Stimulated activated CD4-positive, alpha-beta T cell treated with anti-CD3 and anti-CD28 coated beads, TNF-alpha, amount 100 ng/mL, for 4 hours (primary cell): ENCODE measurements around the gene TPST1.
"Not testable (repeated sequence)": the region's sequence is repeated elsewhere in the genome, so short reads cannot be mapped to it uniquely, and the experiment has no call there.

Experiments used
- DNase-seq, 3 experiments: peaks; one replicate each; pipeline ENCODE4 v3.0.0-alpha.2; 2020; ENCODE audit warnings: low read depth in 3 of 3

TPST1 gene

DNA sequence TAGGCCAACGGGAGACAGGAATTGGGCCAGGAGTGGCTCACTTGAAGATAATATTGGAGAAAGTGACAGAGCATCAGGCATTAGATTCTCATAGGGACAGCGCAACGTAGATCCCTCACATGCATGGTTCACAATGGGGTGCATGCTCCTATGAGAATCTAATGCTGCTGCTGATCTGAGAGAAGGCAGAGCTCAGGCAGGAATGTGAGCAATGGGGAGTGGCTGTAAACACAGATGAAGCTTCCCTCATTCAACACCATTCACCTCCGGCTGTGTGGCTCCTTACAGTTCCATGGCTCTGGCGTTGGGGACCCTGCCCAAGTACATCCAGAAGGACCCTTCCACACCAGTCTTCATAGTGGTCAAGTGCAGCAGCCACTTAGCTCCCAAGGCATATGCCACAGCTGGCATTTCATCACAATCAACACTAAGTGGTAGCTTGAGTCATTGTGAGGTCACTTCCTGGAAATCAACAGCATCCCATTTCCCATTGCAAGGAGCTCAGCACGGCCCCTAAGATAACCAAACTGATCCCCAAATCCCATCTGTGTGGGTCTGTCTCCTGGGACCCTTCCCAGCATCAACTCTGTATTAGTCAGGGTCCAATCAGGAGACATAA lies 174.5 kb downstream of the TPST1 start:
- no peak for DNase-seq

DNA sequence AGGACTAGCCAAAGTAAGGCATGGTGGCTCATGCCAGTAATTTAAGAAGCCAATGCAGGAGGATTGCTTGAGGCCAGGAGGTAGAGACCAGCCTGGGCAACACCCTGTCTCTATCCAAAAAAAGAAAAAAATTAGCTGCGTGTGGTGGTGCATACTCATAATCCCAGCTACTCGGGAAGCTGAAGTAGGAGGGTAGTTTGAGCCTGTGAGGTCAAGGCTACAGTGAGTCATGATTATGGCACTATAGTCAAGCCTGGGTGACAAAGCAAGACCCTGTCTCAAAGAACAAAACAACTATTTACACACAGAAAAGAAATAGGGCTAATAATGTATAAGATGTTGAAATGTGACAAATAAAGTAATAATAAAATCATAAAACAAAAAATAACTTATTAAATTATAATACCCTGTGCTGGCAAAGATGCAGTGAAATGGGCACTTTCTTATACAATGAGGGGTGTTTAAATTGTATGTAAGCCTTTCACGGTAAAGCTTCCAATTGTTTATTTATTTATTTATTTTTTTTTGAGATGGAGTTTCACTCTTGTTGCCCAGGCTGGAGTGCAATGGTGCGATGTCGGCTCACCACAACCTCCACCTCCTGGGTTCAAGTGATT lies 175.2 kb downstream of the TPST1 start:
- DNase-seq, result no peak

DNA sequence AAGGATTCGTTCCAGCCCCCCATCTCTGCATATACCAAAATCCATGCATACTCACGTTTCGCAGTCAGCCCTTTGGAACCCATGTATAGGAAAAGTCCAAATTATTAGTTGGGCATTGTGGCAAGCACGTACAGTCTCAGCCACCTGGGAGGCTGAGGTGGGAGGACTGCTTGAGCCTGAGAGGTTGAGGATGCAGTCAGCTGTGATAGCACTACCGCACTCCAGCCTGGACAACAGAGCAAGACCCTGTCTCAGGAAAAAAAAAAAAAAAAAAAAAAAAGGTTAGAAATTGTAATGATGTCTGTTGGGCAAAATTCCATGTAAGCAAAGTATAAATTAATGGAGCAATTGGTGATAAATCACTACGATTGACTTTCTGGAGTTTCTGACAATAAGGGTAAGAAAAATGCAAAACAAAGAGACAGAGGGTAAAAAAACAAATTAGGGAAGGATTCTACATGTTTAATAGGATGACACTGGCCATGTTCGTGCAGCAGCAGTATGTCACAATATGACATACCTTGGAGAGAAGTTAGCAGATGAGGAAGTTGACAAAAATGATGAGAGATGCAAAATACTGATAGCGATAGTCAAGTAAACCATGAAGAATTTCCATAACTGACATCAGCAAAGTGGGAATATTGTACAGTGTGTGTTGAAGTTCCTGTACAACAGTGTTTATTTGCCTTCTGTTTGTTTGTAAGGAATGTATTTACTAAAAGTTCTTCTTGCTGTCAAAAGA lies 177.2 kb downstream of the TPST1 start:
- not testable (repeated sequence) for DNase-seq

DNA sequence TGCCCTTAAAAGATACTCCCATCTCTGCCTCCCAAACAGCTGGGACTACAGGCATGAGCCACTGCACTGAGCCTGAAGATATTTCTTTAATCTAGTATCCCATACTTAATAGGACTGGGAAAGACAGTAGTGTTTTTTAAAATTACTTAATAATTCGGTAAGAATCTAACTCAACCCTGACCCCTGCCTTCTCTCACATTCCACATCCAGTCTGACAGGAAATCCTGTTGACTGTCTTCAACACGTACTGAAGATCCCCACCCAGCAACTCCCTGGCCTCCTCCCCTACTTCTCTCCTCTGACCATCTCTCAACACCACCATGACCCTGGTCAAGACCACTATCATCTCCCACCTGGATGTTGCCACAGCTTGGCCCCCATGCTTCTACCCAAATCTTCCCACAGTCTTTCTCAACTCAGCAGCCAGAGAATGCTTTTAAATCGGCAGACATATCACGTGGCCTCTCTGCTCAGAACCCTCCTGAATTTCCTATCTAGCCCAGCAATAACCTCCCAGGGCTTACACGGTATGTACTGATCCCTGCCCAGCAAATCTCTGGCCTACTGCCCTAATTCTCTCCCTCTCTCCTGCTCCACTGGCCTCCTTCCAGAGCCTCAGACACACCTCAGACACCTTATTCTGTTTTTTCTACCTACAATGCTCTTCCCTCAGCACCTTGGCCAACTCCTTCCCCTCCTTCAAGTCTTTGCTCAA lies 180.2 kb downstream of the TPST1 start:
- DNase-seq, result not testable (repeated sequence)

DNA sequence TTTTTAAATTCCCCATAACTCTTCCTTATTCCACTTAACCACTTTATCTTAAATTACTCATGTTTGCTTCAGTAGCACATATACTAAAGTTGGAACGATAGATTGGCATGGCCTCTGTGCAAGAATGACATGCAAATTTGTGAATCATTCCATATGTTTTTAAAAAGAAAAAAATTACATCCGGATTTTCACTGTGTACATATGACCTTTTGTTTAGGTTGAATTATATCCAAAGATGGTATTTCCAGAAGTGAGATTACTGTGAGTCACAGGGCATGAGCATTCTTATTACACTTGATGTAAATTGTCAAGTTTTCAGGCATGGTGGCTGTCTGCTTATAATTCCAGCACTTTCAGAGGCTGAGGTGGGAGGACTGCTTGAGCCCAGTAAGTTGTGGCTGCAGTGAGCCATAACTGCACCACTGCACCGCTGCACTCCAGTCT lies 190.0 kb downstream of the TPST1 start:
- DNase-seq, result not testable (repeated sequence)

DNA sequence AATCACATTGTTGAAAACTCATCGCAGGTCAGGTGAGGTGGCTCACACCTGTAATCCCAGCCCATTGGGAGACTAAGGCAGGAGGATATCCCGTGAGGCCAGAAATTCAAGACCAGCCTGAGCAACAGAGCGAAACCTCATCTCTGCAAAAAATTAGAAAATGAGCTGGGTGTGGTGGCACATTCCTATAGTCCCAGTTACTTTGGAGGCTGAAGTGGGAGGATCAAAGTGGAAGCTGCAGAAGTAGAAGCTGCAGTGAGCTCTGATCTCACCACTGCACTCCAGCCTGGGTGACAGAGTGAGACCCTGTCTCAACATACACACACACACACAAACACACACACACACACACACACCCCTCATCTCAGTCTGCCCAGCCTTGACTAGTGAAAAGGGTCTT lies 190.9 kb downstream of the TPST1 start:
- not testable (repeated sequence) for DNase-seq

DNA sequence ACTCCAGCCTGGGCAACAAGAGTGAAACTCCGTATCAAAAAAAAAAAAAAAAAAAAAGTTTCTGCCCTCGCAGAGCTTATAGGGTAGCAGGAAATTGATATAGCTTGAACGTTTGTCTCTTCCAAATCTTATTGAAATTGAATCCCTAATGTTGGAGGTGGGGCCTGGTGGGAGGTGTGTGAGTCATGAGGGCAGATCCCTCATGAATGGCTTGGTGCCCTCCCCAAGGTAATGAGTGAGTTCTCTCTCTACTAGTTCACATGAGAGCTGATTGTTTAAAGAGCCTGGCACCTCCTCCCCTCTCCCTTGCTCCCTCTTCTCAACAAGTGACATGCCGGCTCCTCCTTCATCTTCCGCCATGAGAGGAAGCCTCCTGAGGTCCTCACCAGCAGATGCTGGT lies 193.7 kb downstream of the TPST1 start:
- not testable (repeated sequence) for DNase-seq

DNA sequence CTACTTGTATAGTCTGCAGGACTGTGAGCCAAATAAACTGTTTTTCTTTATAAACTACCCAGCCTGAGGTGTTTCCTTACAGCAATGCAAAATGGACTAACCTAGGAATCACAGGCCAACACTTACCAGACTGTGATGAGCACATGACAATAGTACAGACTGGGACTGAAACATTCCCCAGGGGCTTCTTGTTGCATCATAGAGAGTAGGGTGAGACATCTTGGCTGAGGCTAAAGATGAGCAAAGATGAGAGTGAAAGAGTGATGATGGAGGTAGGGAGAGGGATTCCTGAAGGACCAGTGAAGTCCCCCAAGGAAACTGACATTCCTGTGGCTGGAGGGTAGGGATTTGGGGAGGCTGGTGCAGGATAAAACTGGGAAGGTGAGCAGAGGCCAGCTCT lies 194.4 kb downstream of the TPST1 start:
- no peak for DNase-seq

DNA sequence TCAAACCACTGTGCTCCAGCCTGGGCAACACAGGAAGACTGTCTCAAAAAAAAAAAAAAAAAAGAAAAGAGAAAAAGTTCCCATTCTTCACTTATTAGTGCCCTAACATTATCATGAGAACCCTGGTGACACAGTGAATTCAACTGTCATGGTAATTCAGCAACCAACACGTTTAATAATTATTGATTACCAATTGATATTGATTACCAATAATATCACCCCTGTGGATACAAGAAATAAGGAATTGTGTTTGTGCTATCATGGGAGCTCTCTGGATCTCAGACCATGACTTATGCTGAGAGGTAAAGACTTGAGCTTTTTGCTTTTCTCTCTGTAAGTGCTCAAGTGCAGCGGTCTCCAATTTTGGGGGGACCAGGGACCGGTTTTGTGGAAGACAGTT lies 195.3 kb downstream of the TPST1 start:
- DNase-seq, result no peak

DNA sequence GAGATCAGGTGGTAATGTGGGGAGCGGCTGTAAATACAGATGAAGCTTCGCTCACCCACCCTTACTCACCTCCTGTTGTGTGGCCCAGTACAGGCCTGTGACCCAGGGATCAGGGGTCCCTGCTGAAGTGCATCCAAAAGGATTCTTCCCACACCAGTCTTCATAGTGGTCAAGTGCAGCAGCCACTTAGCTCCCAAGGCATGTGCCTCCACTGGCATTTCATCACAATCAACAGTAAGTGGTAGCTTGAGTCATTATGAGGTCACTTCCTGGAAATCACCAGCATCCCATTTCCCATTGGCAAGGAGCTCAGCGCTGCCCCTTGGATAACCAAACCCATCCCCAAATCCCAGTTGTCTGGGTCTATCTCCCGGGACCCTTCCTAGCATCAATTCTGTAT lies 196.0 kb downstream of the TPST1 start:
- DNase-seq, result not testable (repeated sequence)

DNA sequence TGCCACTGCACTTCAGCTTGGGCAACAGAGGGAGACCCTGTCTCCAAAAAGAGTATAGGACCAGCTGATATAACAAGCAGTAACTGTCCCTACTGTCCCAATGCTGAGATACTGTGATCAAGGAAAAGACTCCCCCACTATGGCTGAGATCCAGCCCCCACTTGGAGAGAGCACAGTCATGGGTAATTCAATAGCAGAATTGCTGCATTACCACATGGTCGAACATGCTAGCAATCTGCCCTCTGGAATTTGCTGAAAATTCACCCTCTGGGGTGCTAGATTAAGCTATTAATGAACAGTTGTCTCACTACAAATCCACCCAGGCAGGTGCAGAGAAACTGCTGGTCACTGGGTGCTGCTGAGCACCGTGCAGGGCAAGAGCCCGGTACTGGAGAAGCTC lies 196.8 kb downstream of the TPST1 start:
- DNase-seq, result not testable (repeated sequence)

DNA sequence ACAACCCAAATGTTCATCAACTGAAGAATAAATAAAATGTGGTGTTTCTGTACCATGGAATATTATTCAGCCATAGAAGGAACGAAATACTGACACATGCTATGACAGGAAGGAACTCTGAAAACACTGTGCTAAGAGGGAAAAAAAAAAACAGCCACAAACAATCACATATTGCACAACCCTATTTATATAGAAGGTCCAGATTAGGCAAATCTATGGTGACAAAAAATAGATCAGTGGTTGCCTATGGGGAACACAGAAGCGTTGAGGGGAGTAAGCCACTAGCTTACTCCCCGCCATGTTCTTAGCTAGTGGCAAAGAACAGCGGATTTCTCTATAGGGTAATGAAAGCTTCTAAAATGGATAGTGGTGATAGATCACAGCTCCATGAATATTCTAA lies 198.4 kb downstream of the TPST1 start:
- no peak for DNase-seq

DNA sequence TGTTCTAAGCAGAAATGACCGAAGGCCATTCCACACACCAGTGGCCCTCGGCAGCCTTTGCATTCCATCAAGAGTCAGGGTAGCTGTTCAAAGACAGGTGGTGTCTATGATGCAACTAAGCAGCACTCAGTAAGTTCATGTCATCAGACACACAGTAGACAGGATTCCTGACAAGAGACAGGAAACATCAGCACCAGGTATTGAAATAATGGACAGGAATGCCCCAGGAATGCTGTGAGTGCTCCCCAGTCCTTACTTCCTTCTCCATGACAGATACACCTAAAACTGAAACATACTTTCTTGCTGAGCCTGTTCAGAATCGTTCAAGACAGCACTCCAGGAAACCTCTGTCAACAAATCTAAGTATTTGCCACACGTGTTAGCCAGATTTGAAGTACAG lies 204.4 kb downstream of the TPST1 start:
- DNase-seq, result no peak
